ENCODE data around the gene SYT11.
"Not testable (repeated sequence)": the region's sequence is repeated elsewhere in the genome, so short reads cannot be mapped to it uniquely, and the experiment has no call there.

Gene SYT11

GRCh38 chr1:155860970-155861510 is 1.7 kb downstream of the SYT11 start:
- no peak for DNase-seq (ENCODE audit: low read depth)

GRCh38 chr1:155861896-155862295 is 2.5 kb downstream of the SYT11 start:
- DNase-seq (ENCODE audit: low read depth) = no peak

- peak; percentile 60 for DNase-seq (ENCODE audit: low read depth)
Observed at GRCh38 chr1:155864393-155864792, 5.0 kb downstream of the SYT11 start.

DNA sequence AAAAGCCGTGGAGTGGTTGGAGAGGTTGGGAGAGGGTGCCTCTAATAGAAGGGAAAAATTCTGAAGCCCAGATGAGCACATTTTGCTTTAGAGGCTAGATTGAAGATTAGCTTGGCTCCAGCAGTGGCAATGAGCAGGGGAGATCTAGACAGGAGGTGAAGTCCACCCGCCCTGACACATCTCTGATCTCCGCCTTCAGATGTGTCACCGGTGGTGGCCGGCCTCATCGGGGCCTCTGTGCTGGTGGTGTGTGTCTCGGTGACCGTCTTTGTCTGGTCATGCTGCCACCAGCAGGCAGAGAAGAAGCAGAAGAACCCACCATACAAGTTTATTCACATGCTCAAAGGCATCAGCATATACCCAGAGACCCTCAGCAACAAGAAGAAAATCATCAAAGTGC is 8.4 kb downstream of the SYT11 start:
- no peak for DNase-seq (ENCODE audit: low read depth)

- peak; percentile 21 for DNase-seq (ENCODE audit: low read depth)
Observed at GRCh38 chr1:155871390-155871789, 12.0 kb downstream of the SYT11 start.

DNA sequence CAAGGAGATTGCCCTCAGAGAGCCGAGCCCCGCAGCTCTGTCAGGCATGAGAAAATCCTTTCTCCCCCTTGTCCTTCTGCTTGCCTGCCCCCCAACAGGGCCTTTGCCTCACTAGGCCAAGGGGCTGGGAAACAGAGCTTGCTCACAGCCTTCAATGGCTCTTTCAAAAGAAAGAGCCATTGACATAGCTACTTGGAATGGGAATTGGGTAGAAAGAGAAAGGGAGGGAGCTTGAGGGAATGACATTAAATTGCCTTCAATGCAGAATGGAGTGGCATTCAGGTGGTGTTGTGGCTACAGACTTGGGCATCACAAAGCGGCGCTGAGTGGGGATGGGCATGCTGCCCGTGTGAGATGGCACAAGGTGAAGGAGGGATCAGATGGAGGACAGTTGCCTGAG is 13.2 kb downstream of the SYT11 start:
- DNase-seq (ENCODE audit: low read depth) = no peak

DNA sequence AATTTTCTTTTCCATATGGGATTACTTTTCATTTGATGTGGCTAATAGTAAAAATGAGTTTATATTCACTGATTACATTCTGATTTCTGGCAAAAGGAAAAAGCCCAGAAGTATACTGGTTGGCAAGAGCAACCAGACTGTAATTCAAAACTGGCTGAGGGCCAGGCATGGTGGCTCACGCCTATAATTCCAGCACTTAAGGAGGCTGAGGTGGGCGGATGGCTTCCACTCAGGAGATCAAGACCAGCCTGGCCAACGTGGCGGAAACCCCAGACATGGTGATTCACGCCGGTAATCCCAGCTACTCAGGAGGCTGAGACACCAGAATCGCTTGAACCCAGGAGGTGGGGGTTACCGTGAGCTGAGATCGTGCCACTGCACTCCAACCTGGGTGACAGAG is 14.5 kb downstream of the SYT11 start:
- DNase-seq (ENCODE audit: low read depth) = peak; percentile 42

- DNase-seq (ENCODE audit: low read depth) = no peak
Observed at GRCh38 chr1:155877945-155878344, 18.6 kb downstream of the SYT11 start.

GRCh38 chr1:155880251-155880650 is 20.9 kb downstream of the SYT11 start:
- DNase-seq (ENCODE audit: low read depth) = no peak

DNA sequence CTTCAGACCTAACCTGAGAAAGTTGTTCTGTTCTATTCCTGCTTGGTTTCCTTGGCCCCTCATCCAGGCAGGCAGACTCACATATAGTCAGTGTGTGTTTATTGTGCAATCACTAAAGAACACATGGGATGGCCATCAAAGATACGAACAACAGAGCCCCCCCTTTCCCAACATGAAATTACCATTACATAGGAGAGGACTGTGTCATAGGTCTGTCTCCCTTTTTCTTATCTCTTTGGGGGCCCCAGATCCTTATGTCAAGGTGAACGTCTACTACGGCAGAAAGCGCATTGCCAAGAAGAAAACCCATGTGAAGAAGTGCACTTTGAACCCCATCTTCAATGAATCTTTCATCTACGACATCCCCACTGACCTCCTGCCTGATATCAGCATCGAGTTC is 21.6 kb downstream of the SYT11 start:
- DNase-seq (ENCODE audit: low read depth) = no peak

DNA sequence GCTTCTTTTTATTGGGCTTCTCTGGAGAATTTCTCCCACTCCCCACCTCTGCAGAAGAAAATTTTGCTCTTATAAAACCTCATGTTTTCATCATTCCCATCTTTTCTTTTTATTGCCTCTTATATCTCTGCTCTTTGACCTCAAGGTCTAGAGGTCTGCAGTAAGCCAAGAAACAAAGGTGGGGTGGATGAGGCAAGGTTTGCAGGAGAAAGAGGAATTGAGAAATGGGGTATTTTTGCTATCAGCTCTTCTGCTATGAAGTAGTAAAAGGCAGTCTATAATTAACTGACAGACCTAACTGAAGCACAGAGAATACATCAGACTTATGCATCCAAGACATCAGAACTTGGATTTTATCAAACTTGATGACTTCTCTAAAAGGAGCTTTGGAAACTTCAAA is 22.9 kb downstream of the SYT11 start:
- DNase-seq (ENCODE audit: low read depth) = no peak

DNA sequence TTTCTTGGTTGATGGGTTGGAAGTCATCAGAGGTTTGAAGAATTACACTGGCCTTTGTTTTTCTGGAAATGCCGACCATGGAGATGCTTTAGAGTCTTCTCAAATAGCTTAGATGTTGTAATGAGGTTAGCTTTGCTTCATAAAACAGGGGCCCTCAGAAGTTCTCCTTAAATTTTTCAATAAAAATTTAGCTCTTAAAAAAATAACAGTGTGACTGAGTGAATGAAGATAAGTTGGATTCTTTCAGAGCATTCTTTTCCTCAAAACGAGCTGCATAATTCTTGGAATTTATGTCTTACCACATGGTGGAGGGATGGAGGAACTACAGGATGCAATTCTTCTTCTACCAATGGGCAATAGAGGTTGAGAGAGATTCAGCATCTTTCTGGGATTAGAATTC is 23.4 kb downstream of the SYT11 start:
- peak; percentile 59 for DNase-seq (ENCODE audit: low read depth)

DNA sequence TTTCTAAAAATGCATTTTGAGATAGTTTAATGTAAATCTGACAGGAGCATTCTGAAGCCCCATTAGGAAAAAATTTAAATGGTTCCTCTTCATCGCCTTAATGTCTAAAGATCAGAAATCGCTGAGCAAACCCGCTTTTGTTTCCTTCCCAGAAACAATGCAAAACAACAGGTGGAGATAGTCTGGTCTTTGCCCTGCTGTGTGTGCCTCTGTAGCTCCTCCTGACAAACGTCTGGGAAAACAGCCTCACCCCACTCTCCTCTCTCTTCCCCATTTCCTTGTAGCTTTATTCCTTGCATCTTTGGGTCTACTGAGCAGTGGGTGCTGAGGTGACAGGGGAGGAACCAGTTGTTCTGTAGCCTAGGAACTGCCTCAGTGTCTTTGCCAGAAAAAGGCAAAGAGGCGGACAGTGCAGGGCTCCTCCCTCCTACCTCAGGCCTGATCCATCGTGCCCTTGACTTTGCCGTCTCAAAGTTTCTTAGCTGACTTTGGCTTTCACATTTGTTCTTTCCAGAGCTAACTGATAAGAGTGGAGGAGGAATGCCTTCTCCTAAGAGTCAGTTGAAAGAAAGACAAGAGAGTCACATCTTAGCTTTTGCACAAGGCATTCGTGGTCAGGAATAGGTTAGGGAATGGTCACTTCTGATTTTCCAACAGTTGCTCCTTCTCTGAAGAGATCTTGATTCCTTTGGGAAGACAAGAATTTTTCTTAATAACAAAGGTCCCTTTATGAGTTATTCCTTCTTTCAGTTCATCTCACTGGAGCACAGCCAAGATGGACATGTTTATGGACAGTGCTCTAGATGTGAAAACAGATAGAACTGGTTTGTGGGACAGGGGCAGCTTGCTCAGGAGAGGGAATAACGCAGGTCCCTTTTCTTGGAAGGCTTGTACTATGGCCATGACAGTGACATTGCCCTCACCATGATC is 24.9 kb downstream of the SYT11 start:
- peak; percentile 74 for DNase-seq (ENCODE audit: low read depth)

DNA sequence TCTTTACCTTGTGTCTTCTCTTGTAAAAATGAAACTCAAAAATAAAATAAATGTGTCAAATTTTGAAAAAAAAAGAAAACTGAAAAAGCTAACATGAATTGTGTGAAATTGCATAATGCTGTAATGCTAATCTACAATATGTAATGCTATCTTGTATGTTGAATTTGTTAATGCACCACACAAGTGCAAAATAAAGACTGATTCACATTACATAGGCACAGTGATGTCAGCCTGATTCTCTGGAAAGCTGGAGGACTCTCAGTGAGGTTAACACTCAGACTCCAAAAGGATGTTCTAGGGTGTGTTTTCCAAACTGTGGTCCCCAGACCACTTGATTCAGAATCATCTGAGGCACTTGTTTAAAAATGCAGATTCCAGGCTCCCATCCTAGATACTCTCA is 25.6 kb downstream of the SYT11 start:
- DNase-seq (ENCODE audit: low read depth) = no peak

DNA sequence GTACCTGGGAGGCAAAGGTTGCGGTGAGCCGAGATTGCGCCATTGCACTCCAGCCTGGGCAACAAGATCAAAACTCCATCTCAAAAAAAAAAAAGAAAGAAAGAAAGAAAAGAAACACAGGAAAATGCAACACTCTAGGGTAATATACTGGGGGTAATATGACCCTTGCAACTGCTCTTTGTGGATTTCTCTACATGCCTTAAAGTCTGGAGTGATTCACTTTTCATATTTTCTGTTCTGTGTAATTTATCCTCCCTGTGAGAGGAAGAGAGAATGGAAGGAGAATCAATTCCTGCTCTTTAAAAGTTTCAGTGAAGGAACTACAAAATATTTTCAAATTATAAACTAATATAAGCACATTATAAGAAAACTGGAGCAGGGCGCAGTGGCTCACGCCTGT is 29.1 kb downstream of the SYT11 start:
- peak; percentile 47 for DNase-seq (ENCODE audit: low read depth)

GRCh38 chr1:155889566-155889965 is 30.2 kb downstream of the SYT11 start:
- DNase-seq (ENCODE audit: low read depth) = peak; percentile 54

GRCh38 chr1:155890251-155890650 is 30.9 kb downstream of the SYT11 start:
- DNase-seq (ENCODE audit: low read depth) = no peak

DNA sequence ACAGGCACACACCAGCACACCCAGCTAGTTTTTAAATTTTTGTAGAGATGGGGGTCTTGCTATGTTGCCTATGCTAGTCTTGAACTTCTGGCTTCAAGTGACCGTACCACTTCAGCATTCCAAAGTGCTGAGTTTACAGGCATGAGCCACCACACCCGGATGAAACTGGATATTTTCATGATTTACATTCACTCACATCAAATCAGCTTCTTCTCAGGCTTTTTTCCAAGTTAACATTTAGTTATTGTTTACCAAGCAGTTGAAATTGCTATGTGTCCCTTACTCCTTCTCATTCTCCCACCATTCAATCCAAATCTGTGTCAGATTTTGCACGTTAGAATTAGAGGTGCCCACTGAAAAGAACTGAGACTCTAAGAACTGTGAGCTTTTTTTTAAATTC is 33.4 kb downstream of the SYT11 start:
- peak; percentile 87 for DNase-seq (ENCODE audit: low read depth)

GRCh38 chr1:155893389-155894142 is 34.2 kb downstream of the SYT11 start:
- DNase-seq (ENCODE audit: low read depth) = peak; percentile 95

- not testable (repeated sequence) for DNase-seq (ENCODE audit: low read depth)
Observed at GRCh38 chr1:155895617-155896016, 36.2 kb downstream of the SYT11 start.

DNA sequence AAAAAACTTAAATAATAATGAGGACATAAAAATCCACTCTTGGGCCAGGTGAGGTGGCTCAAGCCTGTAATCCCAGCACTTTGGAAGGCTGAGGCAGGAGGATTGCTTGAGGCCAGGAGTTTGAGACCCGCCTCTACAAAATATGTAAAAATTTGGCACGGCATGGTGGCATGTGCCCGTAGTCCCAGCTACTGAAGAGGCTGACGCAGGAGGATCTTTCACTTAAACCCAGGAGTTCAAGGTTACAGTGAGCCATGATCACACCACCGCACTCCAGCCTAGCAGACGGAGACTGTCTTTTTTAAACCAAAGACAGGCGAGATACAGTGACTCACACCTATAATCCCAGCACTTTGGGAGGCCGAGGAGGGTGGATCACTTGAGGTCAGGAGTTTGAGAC is 37.1 kb downstream of the SYT11 start:
- DNase-seq (ENCODE audit: low read depth) = not testable (repeated sequence)

DNA sequence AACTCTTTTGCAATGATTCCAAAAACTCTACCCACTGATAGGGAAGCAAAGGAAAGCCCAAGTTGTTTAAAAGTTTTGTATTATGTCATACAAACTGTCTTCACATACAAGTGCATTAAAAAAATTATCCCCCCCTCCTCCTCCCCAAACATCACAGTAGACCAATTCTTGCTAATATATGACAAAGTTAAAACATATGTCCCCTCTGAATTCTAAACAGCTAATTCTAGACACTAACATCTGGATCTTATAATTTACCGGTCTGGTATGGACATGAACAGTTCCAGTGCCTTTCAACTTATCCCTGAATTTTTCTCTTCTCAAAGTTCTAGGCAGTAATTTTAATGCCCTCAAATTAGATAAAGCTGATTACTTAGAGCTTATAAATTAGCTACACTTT is 38.4 kb downstream of the SYT11 start:
- no peak for DNase-seq (ENCODE audit: low read depth)

- no peak for DNase-seq (ENCODE audit: low read depth)
Observed at GRCh38 chr1:155898888-155899287, 39.5 kb downstream of the SYT11 start.

Data from EH (cell line).